Mucosa of stomach (tissue), 1 donor: ENCODE measurements around the gene NDUFA3.

Experiments
- H3K27me3 ChIP-seq: one replicate; pipeline ENCODE4 v1.7.0; 2013; ENCODE audit warnings: mild to moderate bottlenecking, low read length; ENCODE audit not compliant: control insufficient read depth, insufficient read depth
- H3K36me3 ChIP-seq: one replicate; pipeline ENCODE4 v1.7.0; 2013; ENCODE audit warnings: low read length; ENCODE audit not compliant: control insufficient read depth, insufficient read depth
- H3K4me1 ChIP-seq: one replicate; pipeline ENCODE4 v1.7.0; 2013; ENCODE audit warnings: mild to moderate bottlenecking, low read length; ENCODE audit not compliant: control insufficient read depth, insufficient read depth
- H3K4me3 ChIP-seq: one replicate; pipeline ENCODE4 v1.7.0; 2013; ENCODE audit warnings: low read length
- H3K9ac ChIP-seq: one replicate; pipeline ENCODE4 v1.7.0; 2013; ENCODE audit warnings: mild to moderate bottlenecking, low read length, moderate library complexity
- H3K9me3 ChIP-seq: one replicate; pipeline ENCODE4 v1.7.0; 2013; ENCODE audit warnings: mild to moderate bottlenecking, low read length, moderate library complexity; ENCODE audit not compliant: control insufficient read depth
- donor health status: Pancreatic carcinoma.

Gene NDUFA3

GRCh38 chr19:54133957-54134590 is 31.4 kb downstream of the NDUFA3 start:
- no peak overlapping the region for H3K9ac ChIP-seq
- no peak overlapping the region for H3K4me3 ChIP-seq
- no peaks in the 10 kb centered on the region for H3K36me3 ChIP-seq
- H3K4me1 ChIP-seq, result peaks cover 12% of the 10 kb centered on the region
- H3K9me3 ChIP-seq, result no peaks in the 10 kb centered on the region
- H3K27me3 ChIP-seq, result peaks cover 5% of the 10 kb centered on the region

DNA sequence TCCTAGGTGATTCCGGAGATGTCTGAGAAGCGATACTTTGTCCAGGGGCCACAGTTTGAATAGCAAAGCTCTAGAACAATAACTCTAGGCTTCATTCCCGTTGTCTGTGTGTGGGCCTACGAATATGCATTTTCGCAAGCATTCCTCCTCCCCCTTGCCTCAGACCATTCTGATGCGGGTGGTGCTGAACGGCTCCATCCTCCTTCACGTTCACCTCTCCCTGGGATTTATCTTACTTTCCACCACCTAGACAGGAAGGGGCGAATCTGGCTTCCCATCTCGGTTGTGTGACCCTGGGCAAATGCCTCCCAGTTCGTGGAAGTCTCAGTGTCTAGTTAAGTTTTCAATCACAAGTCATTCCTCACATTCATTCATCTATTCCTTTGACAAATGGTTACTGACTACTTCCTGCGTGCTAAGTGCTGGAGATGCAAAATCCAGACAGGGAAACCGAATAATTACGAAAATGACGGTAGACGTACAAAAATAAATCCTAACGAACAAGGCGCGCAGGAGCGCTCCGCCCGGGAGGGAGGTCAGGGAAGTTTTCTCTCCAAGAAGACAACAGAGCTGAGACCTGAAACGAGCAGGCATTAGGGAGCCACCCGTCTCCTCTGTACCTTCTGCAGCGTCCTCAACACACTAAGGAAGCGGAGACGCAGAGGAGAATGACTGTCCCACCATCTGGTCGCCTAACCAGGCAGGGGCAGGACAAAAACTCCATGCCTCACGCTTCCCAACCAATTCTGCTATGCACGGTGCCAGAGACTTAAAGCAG is 33.6 kb downstream of the NDUFA3 start:
- peaks cover 5% of the 10 kb centered on the region for H3K27me3 ChIP-seq
- peak overlapping the region; percentile 55 for H3K9ac ChIP-seq
- H3K36me3 ChIP-seq, result no peaks in the 10 kb centered on the region
- peak overlapping the region; percentile 65 for H3K4me3 ChIP-seq
- H3K9me3 ChIP-seq, result no peaks in the 10 kb centered on the region
- H3K4me1 ChIP-seq, result peaks cover 24% of the 10 kb centered on the region

DNA sequence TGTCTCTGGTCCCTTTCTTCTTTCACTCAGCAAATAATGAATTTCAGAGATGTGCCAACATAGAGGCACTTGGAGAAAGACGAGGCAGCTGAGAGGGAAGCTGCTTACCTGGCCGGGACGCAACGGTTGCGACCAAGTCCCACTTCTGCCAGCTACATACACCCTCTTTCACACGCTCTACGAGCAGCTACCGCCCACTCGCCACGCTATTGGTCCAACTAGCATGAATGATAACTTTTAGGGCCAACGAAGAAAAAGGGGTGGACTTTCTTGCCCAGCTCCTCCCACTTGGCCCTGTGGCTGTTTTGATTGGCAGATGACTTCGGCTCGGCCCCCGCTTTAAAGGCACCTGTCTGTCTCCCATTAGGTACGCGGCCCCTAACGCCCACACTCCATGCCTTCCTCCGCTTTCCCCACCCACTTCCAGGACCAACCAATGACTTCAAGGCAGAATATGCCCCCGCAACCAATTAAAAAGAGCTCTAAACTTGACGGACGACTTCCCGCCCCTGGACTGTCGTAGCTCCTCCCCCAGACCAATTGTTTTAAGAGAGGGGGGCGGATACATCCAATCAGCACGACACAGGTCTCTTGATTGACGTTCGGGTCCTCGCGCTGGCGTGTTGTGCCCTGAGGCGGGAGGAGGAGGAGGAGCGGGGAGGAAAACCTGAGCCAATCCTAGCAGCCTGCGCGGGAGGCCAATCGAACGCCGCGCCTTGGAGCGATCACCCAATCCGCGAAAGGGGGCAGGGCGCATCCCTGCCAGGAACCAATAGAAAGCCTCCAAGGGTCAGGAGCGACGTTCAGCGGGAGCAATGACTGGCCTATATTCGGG is 34.4 kb downstream of the NDUFA3 start:
- Histone ChIP-seq H3K4me1 (peaks cover 24% of the 10 kb centered on the region), H3K36me3 (no peaks in the 10 kb centered on the region), H3K27me3 (peaks cover 5% of the 10 kb centered on the region), H3K9ac (peak overlapping the region; percentile 94), H3K9me3 (no peaks in the 10 kb centered on the region), H3K4me3 (peak overlapping the region; percentile 65)

DNA sequence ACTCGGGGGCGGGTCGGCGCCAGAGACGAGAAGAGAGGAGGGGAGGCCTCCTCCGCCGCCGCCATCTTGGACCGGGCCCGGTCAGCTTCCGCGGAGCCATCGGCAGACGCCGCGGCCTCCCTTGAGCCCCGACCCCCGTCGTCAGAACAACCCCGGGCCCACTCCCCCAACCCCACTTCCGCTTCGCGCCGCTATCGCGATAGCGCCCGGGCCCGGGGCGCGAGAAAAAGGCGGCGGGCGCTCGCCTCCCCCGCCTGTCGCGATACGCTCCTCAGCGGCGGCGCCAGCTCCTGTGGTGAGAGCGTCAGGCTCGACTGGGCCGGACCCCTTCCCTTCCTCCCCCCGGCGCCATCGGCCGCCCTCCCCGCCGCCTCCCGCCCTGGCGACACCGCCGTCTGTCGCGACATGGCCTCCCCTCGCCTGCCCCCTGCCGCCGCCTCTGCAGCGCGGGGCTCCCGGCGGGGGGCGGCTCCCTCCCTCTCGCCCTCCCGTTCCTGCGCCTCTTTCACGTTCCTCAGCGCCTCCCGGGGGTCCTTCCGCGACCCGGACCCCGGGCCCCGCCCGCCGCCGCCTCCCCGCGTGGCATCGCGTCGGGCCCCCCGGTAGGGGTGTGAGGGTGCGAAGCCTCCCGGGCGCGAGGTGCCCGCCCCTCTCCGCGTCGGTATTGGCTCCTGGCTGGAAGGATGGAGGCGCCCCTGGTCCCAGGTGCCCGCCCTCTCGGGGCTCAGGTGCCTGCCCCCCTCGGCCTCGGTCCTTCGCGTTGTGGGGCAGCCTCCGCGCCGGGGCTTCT is 35.2 kb downstream of the NDUFA3 start, which contains the start of gene CNOT3:
Gene CNOT3, plus strand, starts transcription at position 64 of the 790 bp plus-strand sequence. CDS start 5,217 bp downstream, outside the sequence.
- peaks cover 24% of the 10 kb centered on the region for H3K4me1 ChIP-seq
- H3K9me3 ChIP-seq, result no peaks in the 10 kb centered on the region
- peaks cover 5% of the 10 kb centered on the region for H3K27me3 ChIP-seq
- H3K4me3 ChIP-seq, result peak within 1 kb of the TSS; percentile 65
- peak within 1 kb of the TSS; percentile 94 for H3K9ac ChIP-seq
- peaks cover 4% of the 10 kb centered on the region for H3K36me3 ChIP-seq

DNA sequence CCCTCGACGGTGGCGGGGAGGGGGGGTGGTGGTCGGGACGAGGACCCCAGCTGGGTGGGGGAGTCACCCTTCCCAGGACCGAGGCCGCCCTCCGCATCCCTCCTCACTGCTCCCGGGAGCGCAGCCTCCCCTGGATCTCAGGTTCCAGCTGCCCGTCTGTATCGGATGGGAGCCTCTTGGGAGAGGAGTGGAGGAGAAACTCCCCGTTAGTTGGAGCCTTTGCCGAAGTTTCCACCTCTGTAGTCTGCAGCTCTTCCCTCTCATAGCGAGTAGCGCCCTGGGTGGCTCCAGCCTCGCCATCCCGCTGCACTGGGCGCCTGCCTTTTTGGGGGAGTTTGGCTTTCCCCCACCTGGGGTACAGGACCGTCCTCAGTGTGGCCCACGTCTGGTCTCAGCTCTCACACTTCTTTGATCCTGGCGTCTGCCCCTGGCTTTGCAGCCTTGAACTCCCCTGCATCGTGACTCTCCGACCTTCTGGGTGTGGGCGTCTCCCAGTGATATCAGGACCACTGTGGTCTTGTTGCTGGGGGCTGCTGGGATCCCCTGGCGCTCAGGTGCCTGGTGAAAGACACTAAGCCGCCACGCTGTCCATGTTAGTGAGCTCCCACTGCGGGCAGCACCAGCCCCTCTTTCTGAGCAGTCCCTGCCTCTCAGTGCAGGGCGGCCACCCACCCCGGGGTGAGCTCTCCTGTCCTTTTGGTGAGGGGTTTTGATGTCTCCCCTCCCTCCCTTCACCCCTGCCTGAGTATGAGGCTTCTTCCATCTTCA is 36.0 kb downstream of the NDUFA3 start:
- no peaks in the 10 kb centered on the region for H3K9me3 ChIP-seq
- H3K36me3 ChIP-seq, result peaks cover 12% of the 10 kb centered on the region
- peak overlapping the region; percentile 28 for H3K4me3 ChIP-seq
- peak overlapping the region; percentile 94 for H3K9ac ChIP-seq
- peaks cover 2% of the 10 kb centered on the region for H3K27me3 ChIP-seq
- H3K4me1 ChIP-seq, result peaks cover 24% of the 10 kb centered on the region

DNA sequence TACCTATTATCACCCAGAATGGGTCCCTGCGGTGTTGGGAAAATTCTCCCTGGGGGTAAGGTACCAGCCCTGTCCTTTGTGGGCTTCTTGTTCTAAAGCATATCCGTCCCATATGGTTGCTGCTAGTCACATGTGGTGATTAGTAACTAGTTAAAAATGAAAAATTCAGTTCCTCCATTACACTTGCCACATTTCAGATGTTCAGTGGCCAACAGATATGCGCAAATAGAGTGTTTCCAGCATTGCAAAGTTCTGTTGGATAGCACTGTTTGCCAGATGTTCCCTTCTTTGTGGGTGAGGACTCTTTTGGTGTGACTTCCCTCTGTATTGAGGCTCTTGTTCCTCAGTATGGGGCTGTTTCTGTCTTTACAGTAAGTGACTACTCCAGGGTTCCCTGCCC is 38.7 kb downstream of the NDUFA3 start:
- peaks cover 33% of the 10 kb centered on the region for H3K36me3 ChIP-seq
- H3K4me1 ChIP-seq, result peaks cover 19% of the 10 kb centered on the region
- no peak overlapping the region for H3K9ac ChIP-seq
- H3K4me3 ChIP-seq, result no peak overlapping the region
- H3K27me3 ChIP-seq, result no peaks in the 10 kb centered on the region
- no peaks in the 10 kb centered on the region for H3K9me3 ChIP-seq

- peaks cover 40% of the 10 kb centered on the region for H3K36me3 ChIP-seq
- H3K9me3 ChIP-seq, result no peaks in the 10 kb centered on the region
- no peak overlapping the region for H3K4me3 ChIP-seq
- peaks cover 17% of the 10 kb centered on the region for H3K4me1 ChIP-seq
- H3K9ac ChIP-seq, result no peak overlapping the region
- H3K27me3 ChIP-seq, result no peaks in the 10 kb centered on the region
Observed at GRCh38 chr19:54142166-54142780, 39.6 kb downstream of the NDUFA3 start.

DNA sequence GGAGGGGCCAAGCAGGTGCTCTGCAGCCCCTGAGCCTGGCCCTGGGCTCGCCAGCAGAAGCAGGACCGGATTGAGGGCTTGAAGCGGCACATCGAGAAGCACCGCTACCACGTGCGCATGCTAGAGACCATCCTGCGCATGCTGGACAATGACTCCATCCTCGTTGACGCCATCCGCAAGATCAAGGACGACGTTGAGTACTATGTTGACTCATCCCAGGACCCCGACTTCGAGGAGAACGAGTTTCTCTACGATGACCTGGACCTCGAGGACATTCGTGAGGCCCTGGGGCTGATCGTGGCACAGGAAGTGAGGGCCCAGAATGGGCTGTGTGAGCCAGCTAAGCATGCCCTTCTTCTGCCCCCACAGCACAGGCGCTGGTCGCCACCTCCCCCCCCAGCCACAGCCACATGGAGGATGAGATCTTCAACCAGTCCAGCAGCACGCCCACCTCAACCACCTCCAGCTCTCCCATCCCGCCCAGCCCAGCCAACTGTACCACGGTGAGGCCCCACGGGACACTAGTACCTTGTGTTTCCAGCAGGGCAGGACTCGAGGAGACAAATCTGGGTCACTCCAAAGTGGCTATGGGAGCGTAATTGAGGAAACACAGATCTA is 43.0 kb downstream of the NDUFA3 start:
- H3K9ac ChIP-seq, result no peak overlapping the region
- peaks cover 46% of the 10 kb centered on the region for H3K36me3 ChIP-seq
- H3K4me3 ChIP-seq, result no peak overlapping the region
- H3K4me1 ChIP-seq, result no peaks in the 10 kb centered on the region
- H3K9me3 ChIP-seq, result no peaks in the 10 kb centered on the region
- H3K27me3 ChIP-seq, result no peaks in the 10 kb centered on the region

DNA sequence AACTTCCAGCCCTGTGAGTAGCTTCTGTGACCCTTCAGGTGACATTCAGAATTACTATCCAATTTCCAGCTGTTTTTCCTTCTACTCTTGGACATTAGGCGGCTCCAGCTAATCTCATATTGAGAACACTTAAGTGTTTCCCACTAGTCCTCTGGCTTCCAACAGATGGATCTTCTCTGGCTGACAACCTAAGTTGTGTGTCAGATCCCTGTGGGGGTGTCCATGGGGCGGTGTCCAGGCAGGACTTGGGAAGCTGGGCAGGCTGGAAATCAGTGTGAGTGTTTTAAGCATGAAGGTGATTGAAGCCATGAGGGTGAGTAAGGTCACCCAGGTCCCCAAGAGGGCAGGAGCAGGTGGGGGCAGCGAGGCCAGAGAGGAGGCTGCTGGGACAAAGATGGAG is 45.0 kb downstream of the NDUFA3 start:
- Histone ChIP-seq H3K4me1 (no peaks in the 10 kb centered on the region), H3K9ac (no peak overlapping the region), H3K9me3 (no peaks in the 10 kb centered on the region), H3K27me3 (no peaks in the 10 kb centered on the region), H3K4me3 (no peak overlapping the region), H3K36me3 (peaks cover 51% of the 10 kb centered on the region)

GRCh38 chr19:54148158-54148557 is 45.5 kb downstream of the NDUFA3 start:
- Histone ChIP-seq H3K36me3 (peaks cover 51% of the 10 kb centered on the region), H3K27me3 (no peaks in the 10 kb centered on the region), H3K4me3 (no peak overlapping the region), H3K4me1 (no peaks in the 10 kb centered on the region), H3K9ac (no peak overlapping the region), H3K9me3 (no peaks in the 10 kb centered on the region)
